ENCODE results near the gene LONRF2. TPM values are rescaled to one million over a fixed set of nuclear protein-coding genes. Genes with fewer than 3 reads are reported as not detected.

LONRF2 gene
- total and polyA plus RNA-seq, 2 of the 4 experiments (the other 2 are of a cell fraction) = 0.19 to 0.54 TPM

GRCh38 chr2:100294162-100294497, 28.2 kb downstream of the LONRF2 start:
- no peaks in the 10 kb centered on the region for H3K36me3 ChIP-seq (ENCODE audit: control insufficient read depth, insufficient read depth, low read length)
- H3K4me2 ChIP-seq (ENCODE audit: low read depth, low read length) = no peak overlapping the region
- H3K27ac ChIP-seq (ENCODE audit: insufficient read depth, low read length) = no peak overlapping the region
- no peak overlapping the region for H4K5ac ChIP-seq (ENCODE audit: low read depth, low read length)
- DNase-seq = no peak
- no peak overlapping the region; the same call in 1 of the 2 replicates for H2BK20ac ChIP-seq (ENCODE audit: low read depth, low read length)
- no peak overlapping the region for H3K4me3 ChIP-seq (ENCODE audit: insufficient read depth, low read depth, low read length)
- peaks cover 12% of the 10 kb centered on the region for H3K4me1 ChIP-seq (ENCODE audit: control insufficient read depth, insufficient read depth, low read length)
- no TSS peak for BruUV-seq (replicated peaks)
- no peak overlapping the region for H4K8ac ChIP-seq (ENCODE audit: low read depth in 2 of 2, low read length in 2 of 2)
- H2BK5ac ChIP-seq (ENCODE audit: low read depth, low read length, poor library complexity, severe bottlenecking) = no peak overlapping the region
- H3K27me3 ChIP-seq (ENCODE audit: control insufficient read depth, insufficient read depth, low read length) = peaks cover 10% of the 10 kb centered on the region
- TF ChIP-seq RCOR1 (IDR thresholded peaks at IDR 0.05; ENCODE audit: insufficient replicate concordance, low read length) (no peak), RFX5 (IDR thresholded peaks at IDR 0.05; ENCODE audit: low read depth, low read length) (no peak), MAZ (IDR thresholded peaks at IDR 0.05; ENCODE audit: borderline replicate concordance, low read depth, low read length) (no peak), SMC3 (IDR thresholded peaks at IDR 0.05; ENCODE audit: low read depth, low read length) (no peak), CHD1 (IDR thresholded peaks at IDR 0.05; ENCODE audit: low read depth, low read length) (no peak), CEBPB (IDR thresholded peaks at IDR 0.05; ENCODE audit: low read depth, low read length) (no peak), NFE2L2 (IDR thresholded peaks at IDR 0.05; ENCODE audit: low read depth, low read length) (no peak), MXI1 (IDR thresholded peaks at IDR 0.05; ENCODE audit: borderline replicate concordance, low read depth, low read length) (no peak), USF2 (IDR thresholded peaks at IDR 0.05; ENCODE audit: low read depth, low read length) (no peak)
- H2BK15ac ChIP-seq (ENCODE audit: low read depth, low read length) = no peak overlapping the region
- intact Hi-C loops (cut with micrococcal nuclease) (no loop called here), in situ Hi-C loops (cut with MboI; ENCODE audit: low sequenced_read_pairs) (no loop called here), dilution Hi-C loops (cut with HindIII; ENCODE audit: low sequenced_read_pairs, unreplicated experiment) (no loop called here)
- H3K9me1 ChIP-seq (ENCODE audit: insufficient read depth, low read length) = peaks cover 10% of the 10 kb centered on the region
- no peaks in the 10 kb centered on the region for H3K79me1 ChIP-seq (ENCODE audit: low read depth in 1 of 2, low read length in 2 of 2)
- H3K14ac ChIP-seq (replicated peaks; ENCODE audit: low read depth, low read length) = no peak overlapping the region
- ChIA-PET POLR2A (ENCODE audit: unreplicated experiment) (no interaction called here), CTCF (no interaction called here)
- no peak overlapping the region for H2AFZ ChIP-seq (replicated peaks; ENCODE audit: low read length, poor library complexity)
- H2BK120ac ChIP-seq (ENCODE audit: low read depth, low read length) = no peak overlapping the region
- H3K9me3 ChIP-seq (ENCODE audit: control insufficient read depth, insufficient read depth, low read length) = no peaks in the 10 kb centered on the region
- H3K23ac ChIP-seq (ENCODE audit: low read depth, low read length) = no peak overlapping the region
- WGBS, 2 experiments (ENCODE audit: extremely low coverage in 2 of 2, insufficient read length in 1 of 2) = 70% methylated on average over 6 of the region's 9 CpGs; no CpG with 5 or more reads in 1 of the 2 experiments
- H3K4ac ChIP-seq (ENCODE audit: low read depth, low read length) = no peak overlapping the region
- H3K56ac ChIP-seq (ENCODE audit: extremely low read depth, insufficient read depth, low read length) = no peak overlapping the region
- no peak overlapping the region for H3K9ac ChIP-seq (ENCODE audit: low read depth, low read length)
- no peak overlapping the region for H4K91ac ChIP-seq (ENCODE audit: insufficient read depth, low read depth, low read length)
- H2AK9ac ChIP-seq (replicated peaks; ENCODE audit: low read depth, low read length, poor library complexity) = no peak overlapping the region
- 0 out of 2 replicates have a peak, but pooled peaks cover 5% of the 10 kb centered on the region for H4K20me1 ChIP-seq (ENCODE audit: insufficient read depth, low read length)
- no peak for ATAC-seq (ENCODE audit: low read depth)
- H2AK5ac ChIP-seq (ENCODE audit: low read depth, low read length) = no peak overlapping the region
- no peak overlapping the region for H3K18ac ChIP-seq (ENCODE audit: low read depth, low read length)

All from IMR-90 (cell line).